ENCODE results near the gene MCTP2.

GRCh38 chr15:94366781-94367180 is 135.4 kb downstream of the MCTP2 start:
- TF ChIP-seq, protein P1, sequence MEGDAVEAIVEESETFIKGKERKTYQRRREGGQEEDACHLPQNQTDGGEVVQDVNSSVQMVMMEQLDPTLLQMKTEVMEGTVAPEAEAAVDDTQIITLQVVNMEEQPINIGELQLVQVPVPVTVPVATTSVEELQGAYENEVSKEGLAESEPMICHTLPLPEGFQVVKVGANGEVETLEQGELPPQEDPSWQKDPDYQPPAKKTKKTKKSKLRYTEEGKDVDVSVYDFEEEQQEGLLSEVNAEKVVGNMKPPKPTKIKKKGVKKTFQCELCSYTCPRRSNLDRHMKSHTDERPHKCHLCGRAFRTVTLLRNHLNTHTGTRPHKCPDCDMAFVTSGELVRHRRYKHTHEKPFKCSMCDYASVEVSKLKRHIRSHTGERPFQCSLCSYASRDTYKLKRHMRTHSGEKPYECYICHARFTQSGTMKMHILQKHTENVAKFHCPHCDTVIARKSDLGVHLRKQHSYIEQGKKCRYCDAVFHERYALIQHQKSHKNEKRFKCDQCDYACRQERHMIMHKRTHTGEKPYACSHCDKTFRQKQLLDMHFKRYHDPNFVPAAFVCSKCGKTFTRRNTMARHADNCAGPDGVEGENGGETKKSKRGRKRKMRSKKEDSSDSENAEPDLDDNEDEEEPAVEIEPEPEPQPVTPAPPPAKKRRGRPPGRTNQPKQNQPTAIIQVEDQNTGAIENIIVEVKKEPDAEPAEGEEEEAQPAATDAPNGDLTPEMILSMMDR (IDR thresholded peaks at IDR 0.05), result no peak
- TF ChIP-seq POLR2A (IDR thresholded peaks at IDR 0.05), result no peak
